Ectodermal cell (in vitro differentiated cells): Measurements from ENCODE around the gene ADIG.

ENCODE experiments used
- H3K27ac ChIP-seq: 2 replicates; pipeline ENCODE4 v1.7.0; 2013; ENCODE audit warnings: mild to moderate bottlenecking, low read depth, low read length; ENCODE audit not compliant: insufficient read depth, poor library complexity, severe bottlenecking
- H3K27me3 ChIP-seq: 2 replicates; pipeline ENCODE4 v1.7.0; 2013; ENCODE audit warnings: mild to moderate bottlenecking, low read length; ENCODE audit not compliant: insufficient read depth, control insufficient read depth, poor library complexity, severe bottlenecking
- H3K36me3 ChIP-seq: one replicate; pipeline ENCODE4 v1.7.0; 2013; ENCODE audit warnings: low read length; ENCODE audit not compliant: control insufficient read depth, insufficient read depth
- H3K4me1 ChIP-seq: one replicate; pipeline ENCODE4 v1.7.0; 2013; ENCODE audit warnings: low read length; ENCODE audit not compliant: control insufficient read depth, insufficient read depth
- H3K4me3 ChIP-seq: 2 replicates; pipeline ENCODE4 v1.7.0; 2013; ENCODE audit warnings: low read depth, low read length, control low read depth; ENCODE audit not compliant: insufficient read depth
- H3K9me3 ChIP-seq: 2 replicates; pipeline ENCODE4 v1.7.0; 2013; ENCODE audit warnings: mild to moderate bottlenecking, low read length, moderate library complexity; ENCODE audit not compliant: control insufficient read depth
- WGBS, 2 experiments: methylation state at CpG; one replicate each; pipeline ENCODE4 v1.1.7; 2013; ENCODE audit warnings: missing lambda C conversion rate in 2 of 2; 5-methylcytosine and 5-hydroxymethylcytosine counted together

ADIG gene

DNA sequence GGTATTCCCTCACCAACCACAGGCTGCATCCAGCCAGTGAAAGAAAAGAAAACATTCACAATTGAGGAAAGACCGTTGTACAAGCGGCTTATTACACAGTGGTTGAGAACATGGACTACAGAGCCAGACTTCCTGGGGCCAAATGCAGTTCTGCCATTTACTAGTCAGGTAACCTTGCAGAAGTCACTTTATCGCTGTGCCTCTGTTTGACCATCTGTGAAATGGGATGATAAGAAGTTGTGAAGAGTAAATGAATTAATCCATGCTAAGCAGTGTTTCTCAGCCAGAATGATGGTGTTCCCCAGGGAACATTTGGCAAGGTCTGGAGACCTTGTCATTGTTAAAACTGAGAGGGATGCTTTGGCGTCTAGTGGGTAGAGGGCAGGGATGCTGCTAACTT lies 35.5 kb downstream of the ADIG start:
- peaks cover 12% of the 10 kb centered on the region for H3K4me1 ChIP-seq
- no peak overlapping the region for H3K4me3 ChIP-seq
- no peaks in the 10 kb centered on the region for H3K9me3 ChIP-seq
- H3K27me3 ChIP-seq: no peaks in the 10 kb centered on the region
- no peaks in the 10 kb centered on the region for H3K36me3 ChIP-seq
- H3K27ac ChIP-seq: no peak overlapping the region
- WGBS, 2 experiments: 94 to 95% methylated on average over 4 of the region's 4 CpGs

DNA sequence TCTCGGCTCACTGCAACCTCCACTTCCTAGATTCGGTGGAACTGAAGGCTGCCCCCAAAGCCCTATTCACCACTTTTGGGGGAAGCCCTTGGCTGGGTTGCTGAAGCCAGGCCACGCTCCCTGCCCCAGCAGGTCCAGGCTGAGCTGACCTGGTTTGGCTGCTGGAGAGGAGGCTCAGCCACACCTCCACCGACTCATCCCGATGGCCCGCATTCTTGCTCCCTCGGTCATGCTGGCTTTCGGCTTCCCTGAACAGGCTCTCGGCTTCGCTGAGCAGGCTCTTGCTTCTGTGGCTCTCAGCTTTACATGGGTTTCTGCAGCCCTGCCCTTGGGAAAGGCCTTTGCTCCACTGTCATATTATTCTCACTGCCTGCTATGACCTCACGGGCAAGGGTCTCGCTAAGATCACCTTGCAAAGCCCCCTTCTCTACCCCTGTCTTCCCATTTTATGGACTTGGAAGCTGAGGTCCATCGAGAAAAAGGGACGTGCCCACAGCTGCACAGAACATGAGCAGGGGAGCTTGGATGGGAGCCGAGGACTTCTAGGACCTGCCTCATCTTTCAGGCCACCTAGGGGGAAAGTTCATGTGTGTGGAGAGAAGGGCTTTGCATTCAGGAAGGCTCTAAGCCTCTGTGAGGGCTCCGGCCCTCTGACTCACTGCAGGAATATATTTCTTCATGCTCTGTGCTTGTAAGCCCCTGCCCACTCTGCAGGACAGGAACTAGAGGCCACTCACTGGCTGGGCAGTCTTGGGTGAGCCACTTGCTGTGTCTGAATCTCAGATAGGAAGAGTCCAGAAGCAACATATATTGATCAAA lies 36.2 kb downstream of the ADIG start:
- Histone ChIP-seq H3K27me3 (no peaks in the 10 kb centered on the region), H3K36me3 (no peaks in the 10 kb centered on the region), H3K4me1 (peaks cover 12% of the 10 kb centered on the region), H3K27ac (no peak overlapping the region), H3K4me3 (no peak overlapping the region), H3K9me3 (no peaks in the 10 kb centered on the region)
- WGBS, 2 experiments: 76 to 77% methylated on average over 16 of the region's 16 CpGs

DNA sequence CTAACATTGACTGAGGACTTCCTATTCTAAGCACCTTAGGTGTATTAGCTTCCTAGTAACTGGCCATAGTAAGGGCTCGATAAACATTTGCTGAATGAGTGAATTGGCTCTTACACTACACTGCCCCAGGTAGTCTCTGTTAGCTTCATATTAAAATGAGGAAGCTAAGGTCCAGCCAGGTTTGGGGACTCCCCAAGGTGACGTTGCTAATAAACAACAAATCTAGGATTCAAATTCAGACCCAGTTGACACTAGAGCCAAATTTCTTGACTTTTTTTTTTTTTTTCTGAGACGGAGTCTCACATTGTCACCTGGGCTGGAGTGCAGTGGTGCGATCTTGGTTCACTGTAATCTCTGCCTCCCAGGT lies 36.8 kb downstream of the ADIG start:
- no peaks in the 10 kb centered on the region for H3K27me3 ChIP-seq
- H3K4me1 ChIP-seq: peaks cover 12% of the 10 kb centered on the region
- WGBS, 2 experiments: 83 to 91% methylated on average over 4 of the region's 4 CpGs
- no peaks in the 10 kb centered on the region for H3K36me3 ChIP-seq
- H3K4me3 ChIP-seq: no peak overlapping the region
- H3K9me3 ChIP-seq: no peaks in the 10 kb centered on the region
- no peak overlapping the region for H3K27ac ChIP-seq

DNA sequence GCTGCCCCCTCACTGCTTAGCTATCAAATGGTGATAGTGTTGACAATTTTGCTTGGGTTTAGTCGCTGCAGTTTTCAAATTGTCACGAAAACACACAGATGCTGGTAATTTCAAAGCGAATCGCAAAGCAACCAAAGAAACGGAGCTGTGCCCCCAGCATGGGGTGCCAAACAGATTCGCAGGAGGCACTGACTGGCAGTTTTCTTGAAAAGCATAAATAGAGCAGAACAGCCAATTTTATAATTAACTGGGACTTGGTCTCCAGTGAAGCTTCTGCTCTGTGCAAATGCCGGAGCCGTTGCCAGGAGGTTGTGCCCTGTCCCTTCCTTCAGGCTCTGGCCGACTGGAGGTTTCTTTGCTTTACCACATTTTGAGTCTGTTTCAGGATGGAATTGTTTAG lies 39.4 kb downstream of the ADIG start:
- Histone ChIP-seq H3K9me3 (no peaks in the 10 kb centered on the region), H3K27ac (no peak overlapping the region), H3K36me3 (no peaks in the 10 kb centered on the region), H3K27me3 (no peaks in the 10 kb centered on the region), H3K4me1 (peaks cover 16% of the 10 kb centered on the region), H3K4me3 (no peak overlapping the region)
- WGBS, 2 experiments: 75 to 76% methylated on average over 9 of the region's 9 CpGs

DNA sequence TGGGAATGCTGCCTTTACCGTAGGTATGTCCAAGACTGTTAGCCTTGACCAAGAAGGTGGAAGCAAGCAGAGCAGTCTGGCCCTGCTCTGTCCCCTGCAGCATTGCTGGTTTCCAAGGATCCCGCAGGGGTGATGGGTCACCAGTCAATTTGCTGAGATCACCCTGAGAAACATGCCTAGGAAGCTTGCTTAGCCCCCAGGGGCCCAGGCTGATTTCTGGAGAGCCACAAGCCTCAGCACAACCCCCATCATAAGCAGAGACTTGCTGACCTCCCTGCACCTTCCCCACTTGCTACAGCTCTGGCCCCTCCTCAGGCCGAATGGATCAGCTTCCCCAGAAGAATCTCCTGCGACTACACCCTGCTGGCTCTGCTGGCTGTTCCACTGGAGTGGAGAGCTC lies 42.1 kb downstream of the ADIG start:
- no peaks in the 10 kb centered on the region for H3K36me3 ChIP-seq
- no peak overlapping the region for H3K27ac ChIP-seq
- 81 to 90% methylated on average over 4 of the region's 4 CpGs for WGBS, 2 experiments
- no peaks in the 10 kb centered on the region for H3K27me3 ChIP-seq
- no peak overlapping the region for H3K4me3 ChIP-seq
- peaks cover 11% of the 10 kb centered on the region for H3K4me1 ChIP-seq
- no peaks in the 10 kb centered on the region for H3K9me3 ChIP-seq

DNA sequence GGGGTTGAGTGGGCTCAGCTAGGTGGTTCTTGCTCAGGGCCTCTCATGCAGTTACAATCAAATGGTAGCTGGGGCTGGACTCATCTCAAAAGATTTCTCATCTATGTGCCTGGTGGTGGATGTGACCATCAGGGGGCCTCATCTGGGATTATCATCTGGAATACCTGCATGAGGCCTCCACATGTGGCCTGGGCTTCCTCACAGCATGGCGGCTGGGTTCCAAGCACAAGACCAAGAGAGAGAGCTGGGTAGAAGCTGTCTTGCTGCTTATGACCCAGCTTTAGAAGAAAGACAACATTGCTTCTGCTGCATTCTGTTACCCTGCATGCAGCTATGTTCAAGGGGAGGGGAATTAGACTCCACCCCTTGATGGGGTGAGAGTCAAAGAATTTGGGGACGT lies 43.1 kb downstream of the ADIG start:
- Histone ChIP-seq H3K4me3 (no peak overlapping the region), H3K27ac (no peak overlapping the region), H3K4me1 (peaks cover 11% of the 10 kb centered on the region), H3K36me3 (no peaks in the 10 kb centered on the region), H3K9me3 (no peaks in the 10 kb centered on the region), H3K27me3 (no peaks in the 10 kb centered on the region)
- WGBS, 2 experiments: 89 to 98% methylated on average over 2 of the region's 2 CpGs

DNA sequence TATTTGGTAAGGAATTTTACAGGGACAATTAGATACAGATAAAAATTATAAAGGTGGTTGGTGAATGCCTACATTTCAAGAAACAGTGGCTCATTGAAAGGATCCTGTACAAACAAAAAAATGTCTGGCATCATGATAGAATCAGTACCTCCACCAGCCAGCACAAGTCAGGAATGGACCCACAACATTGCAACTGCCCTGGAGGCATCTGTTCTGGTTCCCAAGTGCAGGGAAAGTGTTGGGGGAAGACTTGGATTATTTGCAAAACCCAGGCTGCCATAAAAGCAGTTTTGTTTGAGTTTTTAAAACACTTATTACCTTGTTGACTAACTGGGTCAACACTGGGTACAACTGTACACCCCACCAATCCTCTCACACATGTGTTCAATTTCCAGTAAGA lies 44.9 kb downstream of the ADIG start:
- Histone ChIP-seq H3K4me1 (peaks cover 4% of the 10 kb centered on the region), H3K4me3 (no peak overlapping the region), H3K9me3 (no peaks in the 10 kb centered on the region), H3K27ac (no peak overlapping the region), H3K36me3 (no peaks in the 10 kb centered on the region), H3K27me3 (no peaks in the 10 kb centered on the region)

DNA sequence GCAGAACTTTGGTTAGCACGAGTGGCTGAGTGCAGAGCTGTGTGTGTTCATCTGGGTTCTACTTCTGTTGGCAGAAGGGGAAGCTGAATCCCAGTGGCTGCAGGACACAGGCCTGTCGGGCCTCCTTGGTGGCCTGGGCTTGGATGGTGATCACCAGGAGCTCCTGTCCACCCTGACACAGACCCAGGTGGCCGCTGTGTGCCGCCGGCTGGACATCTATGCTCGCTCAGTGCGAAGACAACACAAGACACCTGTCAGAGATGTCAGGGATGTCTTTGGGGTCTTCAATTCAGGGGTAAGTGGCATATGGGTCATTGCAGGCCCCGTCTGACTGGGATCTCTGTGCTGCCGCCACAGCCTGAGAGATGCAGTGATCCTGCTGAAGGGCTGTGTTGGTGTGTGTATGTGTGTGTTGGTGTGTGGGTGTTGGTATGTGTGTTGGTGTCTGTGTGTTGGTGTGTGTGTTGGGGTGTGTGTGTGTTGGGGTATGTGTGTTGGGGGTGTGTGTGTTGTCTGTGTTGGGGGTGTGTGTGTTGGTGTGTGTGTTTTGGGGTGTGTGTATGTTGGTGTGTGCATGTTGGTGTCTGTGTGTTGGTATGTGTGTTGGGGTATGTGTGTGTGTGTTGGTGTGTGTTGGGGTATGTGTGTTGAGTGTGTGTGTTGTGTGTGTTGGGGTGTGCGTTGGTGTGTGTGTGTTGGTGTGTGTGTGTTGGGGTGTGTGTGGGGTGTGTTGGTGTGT lies 46.1 kb downstream of the ADIG start:
- Histone ChIP-seq H3K4me3 (no peak overlapping the region), H3K36me3 (no peaks in the 10 kb centered on the region), H3K27me3 (no peaks in the 10 kb centered on the region), H3K9me3 (no peaks in the 10 kb centered on the region), H3K27ac (no peak overlapping the region), H3K4me1 (peaks cover 4% of the 10 kb centered on the region)
- WGBS, 2 experiments: 92 to 94% methylated on average over 10 of the region's 10 CpGs

DNA sequence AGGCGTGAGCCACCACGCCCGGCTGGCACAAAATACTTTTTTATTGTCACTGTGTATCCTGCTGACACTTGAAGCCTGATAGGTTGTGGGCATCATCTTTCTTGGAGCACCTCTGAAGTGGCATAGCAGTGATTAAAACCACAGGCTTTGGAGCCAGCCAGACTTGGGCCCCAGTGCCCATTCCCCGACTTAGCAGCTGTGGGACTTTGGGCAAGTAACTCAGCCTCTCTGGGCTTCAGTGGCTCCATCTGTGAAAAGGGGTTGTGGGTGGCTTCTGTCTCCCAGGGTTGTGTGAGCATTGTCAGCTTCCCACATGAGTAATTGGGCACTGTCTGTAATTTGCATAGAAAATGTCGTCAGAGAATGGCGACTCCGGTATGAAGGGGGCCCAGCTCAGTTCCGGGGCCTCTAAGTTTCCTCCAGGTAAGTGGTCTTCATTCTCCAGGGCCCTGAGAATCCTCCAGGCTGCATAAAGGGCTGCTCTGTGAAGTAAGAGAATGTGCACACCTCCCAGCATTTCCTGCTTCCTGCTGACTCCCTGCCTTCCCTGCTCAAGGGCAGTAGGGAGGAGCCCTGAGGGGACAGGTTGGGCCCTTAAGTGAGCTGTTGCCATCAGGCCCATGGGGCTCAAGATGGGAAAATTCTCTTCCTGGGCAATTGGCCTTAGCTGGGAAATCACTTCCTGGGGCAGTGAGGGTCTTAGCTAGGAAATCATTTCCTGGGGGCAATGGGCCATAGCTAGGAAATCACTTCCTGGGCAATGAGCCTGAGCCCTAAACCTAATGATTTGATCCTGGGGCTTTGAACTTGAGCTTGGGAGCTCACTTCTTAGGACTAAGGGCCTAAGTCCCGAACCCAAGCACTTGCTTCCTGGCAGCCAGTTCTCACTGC lies 47.8 kb downstream of the ADIG start:
- Histone ChIP-seq H3K27ac (no peak overlapping the region), H3K9me3 (no peaks in the 10 kb centered on the region)
- 81 to 85% methylated on average over 9 of the region's 9 CpGs for WGBS, 2 experiments

DNA sequence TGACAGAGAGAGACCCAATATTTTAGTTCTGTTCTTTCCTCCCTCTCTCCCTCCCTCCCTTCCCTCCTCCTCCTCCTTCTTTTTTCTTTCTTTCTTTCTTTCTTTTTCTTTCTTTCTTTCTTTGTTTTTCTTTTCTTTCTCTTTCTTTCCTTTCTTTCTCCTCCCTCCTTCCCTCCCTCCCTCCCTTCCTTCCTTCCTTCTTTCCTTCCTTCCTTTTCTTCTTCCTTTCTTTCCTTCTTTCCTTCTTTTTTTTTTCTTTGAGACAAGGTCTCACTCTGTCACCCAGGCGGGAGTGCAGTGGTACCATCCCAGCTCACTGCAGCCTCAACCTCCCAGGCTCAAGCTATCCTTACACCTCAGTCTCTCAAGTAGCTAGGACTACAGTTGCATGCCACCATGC lies 49.0 kb downstream of the ADIG start:
- WGBS, 2 experiments: 90 to 95% methylated on average over 1 of the region's 1 CpG
- no peaks in the 10 kb centered on the region for H3K9me3 ChIP-seq
- no peaks in the 10 kb centered on the region for H3K27me3 ChIP-seq
- no peaks in the 10 kb centered on the region for H3K4me1 ChIP-seq
- H3K36me3 ChIP-seq: no peaks in the 10 kb centered on the region
- no peak overlapping the region for H3K27ac ChIP-seq
- H3K4me3 ChIP-seq: no peak overlapping the region

More for the DNA sequence above, 47.8 kb downstream of the ADIG start:
- Histone ChIP-seq H3K36me3 (no peaks in the 10 kb centered on the region), H3K4me1 (no peaks in the 10 kb centered on the region), H3K27me3 (no peaks in the 10 kb centered on the region), H3K4me3 (no peak overlapping the region)
